ENCODE data around the gene SMIM45.

GRCh38 chr22:41948142-41948541 lies 3.8 kb upstream of the SMIM45 start:
- TF ChIP-seq CTCF (conservative IDR thresholded peaks at IDR 0.05; ENCODE audit: low read depth, low read length) (no peak), EZH2phosphoT487 (IDR thresholded peaks at IDR 0.05; ENCODE audit: borderline replicate concordance, low read length) (no peak), EZH2 (IDR thresholded peaks at IDR 0.05; ENCODE audit: low read length, unreplicated experiment) (no peak)

All from PC-3 (cell line).